HG03469 (cell line): ENCODE results near the gene TGFB3.
"Not testable (repeated sequence)": the region's sequence is repeated elsewhere in the genome, so short reads cannot be mapped to it uniquely, and the experiment has no call there.

ENCODE experiments used
- ATAC-seq: cut with Tn5 transposase; IDR thresholded peaks from one replicate; pipeline ENCODE4 v1.9.1; 2021; ENCODE audit warnings: mild to moderate bottlenecking, moderate library complexity, moderate number of reproducible peaks; ENCODE audit not compliant: unreplicated experiment

The TGFB3 gene

DNA sequence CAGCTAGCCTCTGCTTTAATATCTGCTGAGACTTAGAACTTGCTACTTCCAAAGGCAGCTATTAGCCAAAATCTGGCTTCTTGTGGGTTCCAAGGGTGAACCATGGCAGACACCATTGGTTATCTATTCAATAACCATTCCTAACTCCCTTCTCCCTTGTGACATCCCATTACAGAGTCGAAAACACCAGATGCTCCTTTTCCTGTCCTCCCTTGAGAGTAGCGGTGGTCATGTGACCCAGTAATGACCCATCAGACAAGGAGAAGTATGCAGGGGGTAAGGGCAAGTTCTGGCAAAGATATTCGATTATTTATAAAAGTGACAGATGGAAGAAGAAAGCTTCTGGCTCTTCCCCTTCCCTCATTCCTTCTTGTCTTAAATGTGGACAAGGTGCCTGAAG lies 20.1 kb downstream of the TGFB3 start:
- no peak for ATAC-seq

DNA sequence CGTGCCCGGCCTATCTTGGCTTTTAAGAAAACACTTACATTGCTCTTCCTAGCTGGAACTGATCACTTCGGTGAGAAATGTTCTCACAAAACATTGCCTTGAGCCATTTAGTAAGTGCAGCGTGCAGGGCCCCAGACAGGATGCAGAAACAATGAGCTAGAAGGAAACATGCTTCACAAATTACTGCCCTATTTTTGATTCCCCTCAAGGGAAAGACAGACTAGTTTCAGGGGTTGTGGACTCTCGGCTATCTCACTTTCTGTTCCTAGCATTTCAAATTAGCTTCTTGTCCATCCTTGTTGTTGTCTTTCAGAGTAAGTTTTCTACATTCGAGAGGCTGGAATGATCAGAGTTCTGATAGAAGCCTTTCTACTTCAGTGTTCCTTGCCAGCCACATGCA lies 21.6 kb downstream of the TGFB3 start:
- no peak for ATAC-seq

DNA sequence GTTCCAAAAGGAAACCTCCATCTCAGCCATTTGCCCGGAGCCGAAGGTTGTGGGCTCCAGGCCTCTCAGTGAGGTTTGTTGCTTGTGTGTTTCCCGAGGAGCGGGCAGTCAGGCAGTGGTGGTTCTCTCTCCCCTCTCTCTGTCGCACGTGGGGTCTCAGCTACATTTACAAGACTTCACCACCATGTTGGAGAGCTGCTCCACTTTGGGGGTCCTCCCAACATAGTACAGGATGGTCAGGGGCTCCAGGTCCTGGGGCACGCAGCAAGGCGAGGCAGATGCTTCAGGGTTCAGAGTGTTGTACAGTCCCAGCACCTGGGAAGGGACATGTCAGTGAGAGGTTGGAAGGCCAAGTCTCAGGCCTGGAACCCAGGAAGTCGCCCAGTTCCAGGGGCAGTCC lies 22.8 kb downstream of the TGFB3 start:
- ATAC-seq = no peak

GRCh38 chr14:75952489-75952888 lies 29.3 kb downstream of the TGFB3 start:
- ATAC-seq = no peak

- no peak for ATAC-seq
These were observed 35.0 kb downstream of the TGFB3 start for GRCh38 chr14:75946785-75947184.

DNA sequence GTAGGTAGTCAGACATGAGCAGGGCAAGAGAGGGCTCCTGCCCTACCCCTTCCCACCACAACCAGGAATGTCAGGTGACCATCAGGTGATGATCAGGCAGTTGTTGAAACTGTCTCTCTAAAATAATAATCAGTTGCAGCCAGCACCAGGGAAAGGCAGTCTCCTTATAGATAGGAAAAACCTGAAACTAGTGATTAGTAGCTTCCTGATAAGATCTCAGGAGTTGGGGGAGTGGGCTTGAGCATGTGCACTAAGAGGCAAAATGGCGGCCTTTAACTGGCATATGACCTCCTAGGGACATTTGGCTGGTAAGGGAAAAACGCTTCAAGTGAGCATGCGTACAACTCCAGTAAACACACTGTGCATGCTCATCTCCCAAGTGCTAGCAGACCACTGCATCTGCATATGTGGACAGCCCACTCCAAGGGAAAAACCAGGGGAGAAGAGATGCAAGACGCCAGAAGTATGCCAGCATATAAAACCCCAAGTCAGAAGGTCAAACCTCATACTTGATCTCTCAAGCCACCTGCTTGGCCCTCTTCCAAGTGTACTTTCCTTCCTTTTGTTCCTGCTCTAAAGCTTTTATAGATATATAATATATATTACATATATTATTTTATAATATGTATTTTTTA lies 37.1 kb downstream of the TGFB3 start:
- no peak for ATAC-seq

DNA sequence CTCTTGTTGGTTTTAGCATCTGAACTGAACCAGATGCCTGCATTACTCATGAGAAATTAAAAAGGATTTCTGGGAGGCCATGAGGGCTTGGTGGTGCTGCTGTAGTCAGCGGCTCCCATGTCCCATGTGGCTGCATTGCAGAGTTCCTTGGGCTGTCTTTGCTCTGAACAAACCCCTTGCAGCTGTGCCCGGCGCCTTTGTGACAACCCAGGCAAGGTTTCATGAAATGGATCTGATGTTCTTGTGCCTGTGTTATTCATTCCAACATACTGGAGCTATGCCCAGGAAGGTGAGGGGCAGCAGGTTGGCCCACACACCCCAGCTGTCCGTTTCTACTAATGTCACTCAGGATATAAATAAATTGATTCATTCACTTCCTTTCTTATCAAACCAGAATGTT lies 40.8 kb downstream of the TGFB3 start:
- ATAC-seq = no peak

DNA sequence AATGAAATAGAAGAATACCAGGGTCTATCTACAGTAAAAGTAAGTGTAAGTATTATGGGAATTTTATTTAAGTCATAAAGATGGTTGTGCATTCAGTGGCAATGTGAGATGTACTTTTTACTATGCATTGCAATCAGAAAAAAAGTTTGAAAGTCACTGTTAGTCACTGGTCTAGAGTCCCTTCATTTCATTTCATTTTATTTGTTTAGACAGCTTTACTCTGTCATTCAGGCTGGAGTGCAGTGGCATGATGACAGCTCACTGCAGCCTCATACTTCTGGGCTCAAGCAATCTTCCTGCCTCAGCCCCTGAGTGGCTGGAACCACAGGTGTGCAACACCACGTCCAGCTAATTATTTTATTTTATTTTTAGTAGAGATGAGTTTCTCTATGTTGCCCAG lies 42.6 kb downstream of the TGFB3 start:
- ATAC-seq = no peak

DNA sequence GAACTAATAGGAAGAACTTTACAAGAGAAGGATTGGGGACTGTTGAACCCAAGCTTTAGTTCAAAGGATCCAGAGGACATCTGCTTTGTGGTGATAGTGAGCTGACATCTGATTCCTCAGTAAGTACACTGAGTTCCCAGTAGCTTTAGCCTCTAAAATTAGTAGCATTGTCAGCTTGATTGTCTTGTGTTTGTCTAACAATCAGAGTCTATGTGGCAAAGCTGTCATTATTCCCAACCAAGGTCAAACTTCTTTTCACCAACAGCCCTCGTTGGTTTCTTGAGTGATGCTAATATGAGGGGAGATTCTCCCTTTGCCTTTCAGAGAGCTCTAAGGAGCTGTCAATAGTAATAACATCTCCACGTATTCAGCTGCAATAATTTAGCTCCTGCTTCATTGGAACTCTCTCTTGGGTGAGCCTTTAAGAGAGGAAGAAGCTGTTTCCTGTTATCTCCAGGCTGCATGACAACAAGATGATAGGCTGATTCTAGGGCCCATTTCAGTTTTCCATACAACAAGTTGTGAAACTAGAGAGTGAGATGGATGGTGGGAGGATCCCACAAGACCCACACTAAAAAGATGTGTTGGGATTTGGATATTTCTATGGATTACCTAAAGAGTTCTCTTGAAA lies 46.7 kb downstream of the TGFB3 start:
- ATAC-seq = no peak

DNA sequence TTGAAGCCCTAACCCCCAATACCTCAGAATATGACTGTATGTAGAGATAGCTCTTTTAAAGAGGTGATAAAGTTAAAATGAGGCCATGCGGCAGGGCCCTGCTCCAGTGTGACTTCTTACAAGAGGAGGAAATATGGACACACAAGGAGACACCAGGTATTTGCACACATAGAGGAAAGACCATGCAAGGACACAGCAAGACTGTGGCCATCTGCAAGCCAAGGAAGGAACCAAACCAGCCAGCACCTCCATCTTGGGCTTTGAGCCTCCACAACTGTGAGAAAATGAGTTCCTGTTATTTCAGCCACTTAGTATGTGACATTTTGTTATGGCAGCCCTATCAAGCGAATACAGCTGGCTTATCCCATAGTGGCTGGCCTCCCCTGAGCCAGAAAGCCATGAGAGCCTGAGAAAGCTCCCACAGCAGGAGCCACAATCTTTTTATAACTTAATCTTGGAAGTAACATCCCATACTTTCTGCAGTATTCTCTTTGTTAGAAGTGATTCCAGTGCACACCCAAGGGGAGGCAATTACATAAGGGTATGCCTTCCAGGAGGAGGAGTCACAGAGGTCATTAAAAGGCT lies 48.0 kb downstream of the TGFB3 start:
- ATAC-seq = no peak

DNA sequence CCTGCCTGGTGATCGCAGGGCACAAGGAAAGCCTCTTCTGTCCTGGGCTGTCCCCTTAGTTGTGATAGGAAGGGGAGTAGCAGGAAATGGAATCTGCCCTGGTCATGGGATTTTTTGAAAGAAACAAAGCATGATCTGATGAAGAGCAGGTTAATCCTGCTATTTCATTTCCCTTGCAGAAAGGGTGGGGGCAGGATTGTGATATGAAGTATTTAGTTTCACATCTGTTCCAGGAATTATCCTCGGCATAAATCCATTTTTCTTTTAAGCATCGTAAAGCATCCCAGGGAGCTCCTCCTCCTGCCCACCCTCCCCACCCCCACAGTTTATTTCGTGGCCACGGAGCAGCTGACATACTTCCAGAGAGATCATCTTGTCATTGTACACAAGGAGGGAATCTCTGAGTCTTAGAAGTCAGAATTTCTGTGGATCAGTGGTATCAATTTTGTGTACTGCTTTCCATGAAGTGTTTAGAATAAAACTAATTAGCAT lies 53.1 kb downstream of the TGFB3 start:
- no peak for ATAC-seq

DNA sequence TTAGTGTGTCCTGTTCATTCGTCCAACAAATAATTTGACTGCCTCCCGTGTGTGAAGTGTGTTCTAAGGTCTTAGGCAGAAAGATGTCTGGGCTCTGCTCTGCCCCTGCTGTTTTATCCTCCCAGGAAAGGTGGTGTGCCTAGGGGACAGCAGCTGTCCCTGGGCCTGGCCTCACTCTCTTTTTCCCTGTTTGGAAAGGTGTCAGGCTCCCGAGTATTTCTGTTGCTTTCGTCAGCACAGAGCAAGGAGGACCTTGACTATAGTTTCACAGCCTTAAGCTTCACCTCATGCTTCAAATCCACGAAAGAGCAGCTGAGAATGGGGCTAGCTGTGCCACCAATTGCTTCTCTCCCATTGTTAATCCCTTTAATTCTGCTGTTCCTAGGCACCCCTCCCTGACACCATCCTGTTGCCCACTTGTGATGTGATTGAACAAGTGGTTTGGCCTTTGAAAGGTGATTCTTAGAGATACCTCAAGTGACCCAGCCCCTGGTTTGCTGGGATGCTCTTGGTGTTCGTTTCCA lies 54.2 kb downstream of the TGFB3 start:
- no peak for ATAC-seq

DNA sequence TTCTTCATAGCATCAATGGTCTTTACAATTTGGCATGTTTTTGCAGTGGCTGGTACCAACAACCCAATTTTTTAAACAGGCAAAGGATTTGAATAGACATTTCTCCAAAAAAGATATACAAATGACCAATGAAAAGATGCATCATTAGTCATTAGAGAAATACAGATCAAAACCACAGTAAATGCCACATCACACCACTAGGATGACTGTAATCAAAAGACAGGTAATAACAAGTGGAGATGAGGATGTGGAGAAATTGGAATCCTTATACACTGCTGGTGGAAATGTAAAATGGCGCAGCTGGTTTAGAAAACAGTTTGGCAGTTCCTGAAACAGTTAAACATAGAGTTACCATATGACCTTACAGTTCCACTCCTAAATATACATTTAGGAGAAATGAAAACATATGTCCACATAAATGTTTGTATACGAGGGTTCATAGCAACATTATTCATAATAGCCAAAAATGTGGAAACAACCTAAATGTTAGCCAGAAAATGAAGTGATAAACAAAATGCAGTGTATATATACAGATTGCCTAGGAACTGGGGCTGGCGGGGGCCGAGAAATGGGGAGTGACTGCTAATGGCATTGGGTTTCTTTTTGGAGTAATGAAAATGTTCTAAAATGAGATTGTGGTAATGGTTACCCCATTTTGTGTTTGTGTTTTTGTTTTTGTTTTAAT lies 55.2 kb downstream of the TGFB3 start:
- ATAC-seq = no peak

- not testable (repeated sequence) for ATAC-seq
These were observed 56.5 kb downstream of the TGFB3 start for GRCh38 chr14:75925141-75925840.

- ATAC-seq = not testable (repeated sequence)
These were observed 61.4 kb downstream of the TGFB3 start for GRCh38 chr14:75920421-75920820.

DNA sequence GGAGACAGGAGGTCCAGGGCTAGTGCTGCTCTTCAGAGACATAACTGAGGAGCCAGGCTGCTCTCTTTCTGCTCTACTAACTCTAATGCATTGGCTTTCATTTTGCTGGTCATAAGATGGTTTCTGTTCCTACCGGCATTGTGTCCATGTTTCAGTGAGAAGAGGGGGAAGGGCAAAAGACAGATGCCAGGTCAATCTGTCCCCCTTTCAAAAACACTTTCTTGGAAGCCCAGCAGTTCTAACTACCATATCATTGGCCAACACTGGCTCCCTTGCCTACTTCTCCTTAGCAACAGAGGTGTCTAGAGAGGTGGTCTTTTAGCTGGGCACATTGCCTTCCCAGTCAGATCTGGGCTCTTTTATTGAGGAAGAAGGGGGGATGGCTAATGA lies 63.9 kb downstream of the TGFB3 start:
- ATAC-seq = no peak

- ATAC-seq = no peak
These were observed 64.4 kb downstream of the TGFB3 start for GRCh38 chr14:75917322-75917945.

DNA sequence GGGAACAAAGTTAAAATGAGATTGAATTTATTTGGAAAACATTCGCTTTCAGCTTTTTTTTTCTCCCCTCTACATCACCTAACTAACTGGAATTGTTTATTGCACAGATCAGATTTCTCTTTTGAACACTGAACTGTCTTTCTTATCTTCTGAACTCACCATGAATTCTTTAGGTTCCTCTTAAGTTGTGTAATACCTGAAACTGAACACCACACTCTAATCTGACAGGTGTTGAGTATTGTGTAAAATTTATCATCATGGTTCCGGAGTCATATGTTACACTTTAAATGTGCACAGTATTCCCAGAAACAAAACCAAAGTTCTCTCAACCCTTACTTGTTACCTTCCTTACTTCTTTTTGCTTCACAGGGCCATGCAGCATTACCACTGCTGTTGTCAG lies 66.8 kb downstream of the TGFB3 start:
- no peak for ATAC-seq

DNA sequence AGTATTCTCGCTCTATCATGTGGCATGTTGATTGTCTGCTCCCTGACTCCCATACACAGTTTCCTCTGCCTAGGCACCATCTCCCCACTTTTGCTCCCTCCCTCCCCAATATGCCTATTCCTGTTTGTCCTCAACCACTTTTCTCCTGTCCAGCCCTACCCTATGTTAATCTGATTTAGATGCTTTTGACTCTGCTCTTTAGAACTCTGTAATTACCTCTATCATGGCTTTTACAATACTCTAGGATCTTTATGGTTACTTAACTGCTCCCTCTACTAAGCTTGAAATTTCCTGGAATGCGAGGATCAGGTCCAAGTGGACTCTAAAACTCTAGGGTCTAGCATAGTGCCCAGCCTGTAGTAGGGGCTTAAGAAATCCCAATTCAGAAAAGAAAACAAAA lies 68.6 kb downstream of the TGFB3 start:
- ATAC-seq = no peak

DNA sequence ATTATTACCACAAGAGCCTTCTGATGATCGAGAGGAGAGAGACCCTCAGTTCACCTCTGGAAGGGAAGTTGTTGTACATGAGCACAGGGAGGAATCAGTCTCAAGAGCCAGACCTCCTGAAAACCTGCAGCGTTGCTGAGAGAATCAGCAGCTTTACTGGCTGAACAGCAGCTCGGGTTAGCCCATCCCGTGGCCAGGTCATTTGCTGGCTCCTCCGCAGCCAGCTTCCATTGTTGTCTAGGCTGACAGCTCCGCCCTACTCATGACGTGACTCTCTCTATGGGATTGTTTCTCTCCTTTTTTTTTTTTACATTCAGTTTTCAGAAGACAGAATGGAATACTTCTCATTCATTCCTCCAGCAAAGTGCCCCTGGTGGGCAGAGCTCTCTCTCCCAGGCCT lies 69.9 kb downstream of the TGFB3 start:
- no peak for ATAC-seq

DNA sequence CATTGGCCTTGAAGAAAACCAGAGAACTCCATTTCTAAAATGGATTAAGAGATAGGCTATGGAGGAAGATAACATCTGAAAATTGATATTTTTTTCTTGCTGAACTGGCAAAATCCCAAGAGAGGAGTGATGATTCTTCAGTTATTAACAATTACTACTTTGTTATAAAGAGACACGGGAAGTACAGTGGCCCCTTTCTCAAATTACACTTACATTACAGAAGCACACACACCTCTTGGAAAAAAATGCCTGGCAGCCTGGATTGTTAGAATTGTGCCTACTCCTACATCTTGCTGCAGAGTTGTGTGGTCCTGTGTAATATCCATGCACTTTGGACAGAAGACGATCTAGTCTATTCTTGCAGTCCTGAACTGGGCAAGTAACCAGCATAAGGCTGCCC lies 71.7 kb downstream of the TGFB3 start:
- no peak for ATAC-seq
